RWPE2 (cell line): ENCODE measurements around the gene CNNM2.

Experiments
- ATAC-seq: fragments of 200-7000 bp; cut with Tn5 transposase; 3 replicates; pipeline ENCODE4 v1.9.1; 2021; ENCODE audit warnings: low read depth
- DNase-seq: peaks from one replicate; pipeline ENCODE4 v3.0.0-alpha.2; 2020; ENCODE audit warnings: low spot score
- H3K27ac ChIP-seq: fragments of 450-650 bp; 2 replicates; pipeline ENCODE4 v1.5.1; 2017; ENCODE audit warnings: mild to moderate bottlenecking; ENCODE audit not compliant: poor library complexity, severe bottlenecking
- H3K27me3 ChIP-seq: fragments of 250-450 bp; sonication (Bioruptor Pico); 2 replicates; pipeline ENCODE4 v1.5.1; 2021; ENCODE audit warnings: mild to moderate bottlenecking, moderate library complexity; ENCODE audit not compliant: insufficient read depth, poor library complexity, severe bottlenecking
- H3K36me3 ChIP-seq: fragments of 250-450 bp; sonication (Bioruptor Pico); 2 replicates; pipeline ENCODE4 v1.5.1; 2020; ENCODE audit warnings: low read depth, mild to moderate bottlenecking, moderate library complexity
- H3K4me1 ChIP-seq: fragments of 250-450 bp; sonication (Bioruptor Pico); 2 replicates; pipeline ENCODE4 v1.5.1; 2021; ENCODE audit warnings: mild to moderate bottlenecking, moderate library complexity; ENCODE audit not compliant: insufficient read depth, poor library complexity, severe bottlenecking
- H3K4me3 ChIP-seq: fragments of 250-450 bp; sonication (Bioruptor Pico); 2 replicates; pipeline ENCODE4 v1.5.1; 2021; ENCODE audit warnings: mild to moderate bottlenecking, moderate library complexity; ENCODE audit not compliant: severe bottlenecking
- H3K9me3 ChIP-seq: fragments of 250-450 bp; sonication (Bioruptor Pico); 2 replicates; pipeline ENCODE4 v1.5.1; 2021; ENCODE audit warnings: mild to moderate bottlenecking, moderate library complexity; ENCODE audit not compliant: severe bottlenecking
- TF ChIP-seq, protein P1 (sequence below): fragments of 450-650 bp; IDR thresholded peaks from one replicate; pipeline ENCODE4 v1.5.1; 2017; ENCODE audit warnings: mild to moderate bottlenecking, moderate library complexity; ENCODE audit not compliant: poor library complexity, severe bottlenecking

CNNM2 gene

DNA sequence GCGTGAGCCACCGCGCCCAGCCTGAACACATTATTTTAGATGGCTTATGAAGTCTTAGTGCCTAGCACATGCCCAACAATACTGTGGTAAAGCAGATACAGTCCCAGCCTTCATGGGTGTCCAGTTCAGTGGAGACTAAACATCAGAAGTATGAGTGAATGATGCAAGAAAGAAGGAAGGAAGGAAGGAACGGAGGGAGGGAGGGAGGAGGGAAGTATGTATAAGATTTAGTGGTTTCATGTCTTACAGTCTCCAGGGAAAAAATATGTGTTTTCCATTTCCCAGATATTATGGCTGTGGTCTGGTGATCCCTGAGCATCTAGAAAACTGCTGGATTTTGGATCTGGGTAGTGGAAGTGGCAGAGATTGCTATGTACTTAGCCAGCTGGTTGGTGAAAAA is 45.9 kb upstream of the CNNM2 start:
- H3K27me3 ChIP-seq = no peaks in the 10 kb centered on the region
- no peak for ATAC-seq
- no peaks in the 10 kb centered on the region for H3K36me3 ChIP-seq
- no peak overlapping the region for H3K27ac ChIP-seq
- H3K9me3 ChIP-seq = no peaks in the 10 kb centered on the region
- no peaks in the 10 kb centered on the region for H3K4me1 ChIP-seq
- H3K4me3 ChIP-seq = no peak overlapping the region
- no peak for DNase-seq
- TF ChIP-seq, protein P1, sequence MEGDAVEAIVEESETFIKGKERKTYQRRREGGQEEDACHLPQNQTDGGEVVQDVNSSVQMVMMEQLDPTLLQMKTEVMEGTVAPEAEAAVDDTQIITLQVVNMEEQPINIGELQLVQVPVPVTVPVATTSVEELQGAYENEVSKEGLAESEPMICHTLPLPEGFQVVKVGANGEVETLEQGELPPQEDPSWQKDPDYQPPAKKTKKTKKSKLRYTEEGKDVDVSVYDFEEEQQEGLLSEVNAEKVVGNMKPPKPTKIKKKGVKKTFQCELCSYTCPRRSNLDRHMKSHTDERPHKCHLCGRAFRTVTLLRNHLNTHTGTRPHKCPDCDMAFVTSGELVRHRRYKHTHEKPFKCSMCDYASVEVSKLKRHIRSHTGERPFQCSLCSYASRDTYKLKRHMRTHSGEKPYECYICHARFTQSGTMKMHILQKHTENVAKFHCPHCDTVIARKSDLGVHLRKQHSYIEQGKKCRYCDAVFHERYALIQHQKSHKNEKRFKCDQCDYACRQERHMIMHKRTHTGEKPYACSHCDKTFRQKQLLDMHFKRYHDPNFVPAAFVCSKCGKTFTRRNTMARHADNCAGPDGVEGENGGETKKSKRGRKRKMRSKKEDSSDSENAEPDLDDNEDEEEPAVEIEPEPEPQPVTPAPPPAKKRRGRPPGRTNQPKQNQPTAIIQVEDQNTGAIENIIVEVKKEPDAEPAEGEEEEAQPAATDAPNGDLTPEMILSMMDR = no peak

DNA sequence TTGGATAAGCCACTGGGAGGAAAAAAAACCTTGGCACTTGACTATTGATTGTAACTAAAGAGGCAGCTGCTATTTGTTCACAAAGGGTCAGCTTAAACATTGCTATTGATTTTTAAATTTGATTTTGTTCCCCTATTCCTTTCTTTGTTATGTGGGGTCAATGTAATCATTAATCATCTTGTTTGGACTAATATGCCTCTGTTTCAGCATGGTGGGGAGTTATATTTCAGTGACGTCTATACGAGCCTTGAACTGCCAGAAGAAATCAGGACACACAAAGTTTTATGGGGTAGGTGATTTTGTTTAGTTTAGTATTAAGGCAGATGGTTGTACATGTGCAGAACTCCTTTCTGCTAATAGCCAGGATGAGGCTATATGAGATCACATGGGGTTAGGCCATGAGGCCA is 41.3 kb upstream of the CNNM2 start:
- no peak for ATAC-seq
- TF ChIP-seq, protein P1 = no peak

DNA sequence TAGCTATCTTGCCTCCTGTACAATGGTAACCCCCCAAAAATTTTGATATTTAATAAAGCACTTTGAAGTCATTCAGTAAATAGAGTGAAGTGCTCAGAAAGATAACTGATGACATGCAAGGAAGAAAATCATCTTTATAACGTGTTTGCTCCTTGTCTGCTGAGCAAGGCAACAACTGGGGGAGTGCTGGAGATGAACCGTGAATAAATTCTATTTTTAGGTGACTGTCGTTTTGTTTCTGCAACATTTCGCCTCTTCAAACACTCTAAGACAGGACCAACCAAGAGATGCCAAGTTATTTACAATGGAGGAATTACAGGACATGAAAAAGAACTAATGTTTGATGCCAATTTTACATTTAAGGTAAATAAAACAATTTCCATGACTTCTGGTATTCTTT is 39.5 kb upstream of the CNNM2 start:
- Histone ChIP-seq H3K27ac (no peak overlapping the region), H3K4me1 (no peaks in the 10 kb centered on the region), H3K27me3 (no peaks in the 10 kb centered on the region), H3K9me3 (no peaks in the 10 kb centered on the region), H3K36me3 (no peaks in the 10 kb centered on the region), H3K4me3 (no peak overlapping the region)
- ATAC-seq (no peak), DNase-seq (no peak)
- TF ChIP-seq, protein P1 = no peak

More for the DNA sequence above, 41.3 kb upstream of the CNNM2 start:
- Histone ChIP-seq H3K27me3 (no peaks in the 10 kb centered on the region), H3K27ac (no peak overlapping the region), H3K4me1 (no peaks in the 10 kb centered on the region), H3K36me3 (no peaks in the 10 kb centered on the region), H3K9me3 (no peaks in the 10 kb centered on the region), H3K4me3 (no peak overlapping the region)
- DNase-seq = no peak

DNA sequence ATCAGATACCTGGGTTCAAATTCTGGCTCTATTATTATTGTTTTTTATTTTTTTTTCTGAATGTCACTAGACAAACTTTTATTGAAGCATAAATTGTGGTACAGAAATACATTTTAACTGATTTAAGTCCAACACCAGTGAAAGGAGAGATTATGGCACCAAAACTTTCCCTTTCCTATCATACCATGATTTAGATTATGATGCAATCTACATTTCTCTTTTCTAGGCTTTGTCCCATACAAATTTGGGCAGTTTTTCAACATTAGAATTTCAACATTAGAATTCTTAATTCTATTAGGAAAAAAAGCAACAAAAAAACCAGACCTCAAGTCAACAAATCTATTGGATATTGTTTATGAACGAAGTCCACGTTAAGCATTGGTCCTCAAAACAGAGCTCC is 37.8 kb upstream of the CNNM2 start:
- TF ChIP-seq, protein P1 = no peak
- no peaks in the 10 kb centered on the region for H3K36me3 ChIP-seq
- H3K4me3 ChIP-seq = no peak overlapping the region
- H3K27me3 ChIP-seq = no peaks in the 10 kb centered on the region
- H3K27ac ChIP-seq = no peak overlapping the region
- no peak for DNase-seq
- ATAC-seq = no peak
- no peaks in the 10 kb centered on the region for H3K9me3 ChIP-seq
- no peaks in the 10 kb centered on the region for H3K4me1 ChIP-seq

DNA sequence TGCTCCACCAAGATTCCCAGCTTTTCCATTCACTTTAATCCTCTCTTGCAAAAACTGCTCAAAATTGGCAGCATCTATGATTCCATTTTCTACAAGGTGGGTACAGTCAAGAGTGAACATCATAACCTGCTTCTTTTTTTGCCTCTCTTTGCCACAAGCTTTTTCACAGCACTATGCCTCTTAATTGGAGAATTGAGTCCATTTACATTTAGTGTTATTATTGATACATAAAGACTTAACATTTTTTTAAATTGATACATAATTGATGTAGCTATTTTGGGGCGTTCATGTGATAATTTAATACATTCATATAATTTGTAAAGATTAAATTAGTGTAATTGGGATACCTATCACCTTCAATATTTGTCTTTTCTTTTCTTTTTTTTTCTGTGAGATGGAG is 30.0 kb upstream of the CNNM2 start:
- Histone ChIP-seq H3K4me3 (no peak overlapping the region), H3K27me3 (no peaks in the 10 kb centered on the region), H3K9me3 (no peaks in the 10 kb centered on the region), H3K36me3 (no peaks in the 10 kb centered on the region), H3K27ac (no peak overlapping the region), H3K4me1 (no peaks in the 10 kb centered on the region)
- ATAC-seq = no peak
- TF ChIP-seq, protein P1 = no peak
- DNase-seq = no peak
